ENCODE measurements around the gene HOXC12.

Gene HOXC12

DNA sequence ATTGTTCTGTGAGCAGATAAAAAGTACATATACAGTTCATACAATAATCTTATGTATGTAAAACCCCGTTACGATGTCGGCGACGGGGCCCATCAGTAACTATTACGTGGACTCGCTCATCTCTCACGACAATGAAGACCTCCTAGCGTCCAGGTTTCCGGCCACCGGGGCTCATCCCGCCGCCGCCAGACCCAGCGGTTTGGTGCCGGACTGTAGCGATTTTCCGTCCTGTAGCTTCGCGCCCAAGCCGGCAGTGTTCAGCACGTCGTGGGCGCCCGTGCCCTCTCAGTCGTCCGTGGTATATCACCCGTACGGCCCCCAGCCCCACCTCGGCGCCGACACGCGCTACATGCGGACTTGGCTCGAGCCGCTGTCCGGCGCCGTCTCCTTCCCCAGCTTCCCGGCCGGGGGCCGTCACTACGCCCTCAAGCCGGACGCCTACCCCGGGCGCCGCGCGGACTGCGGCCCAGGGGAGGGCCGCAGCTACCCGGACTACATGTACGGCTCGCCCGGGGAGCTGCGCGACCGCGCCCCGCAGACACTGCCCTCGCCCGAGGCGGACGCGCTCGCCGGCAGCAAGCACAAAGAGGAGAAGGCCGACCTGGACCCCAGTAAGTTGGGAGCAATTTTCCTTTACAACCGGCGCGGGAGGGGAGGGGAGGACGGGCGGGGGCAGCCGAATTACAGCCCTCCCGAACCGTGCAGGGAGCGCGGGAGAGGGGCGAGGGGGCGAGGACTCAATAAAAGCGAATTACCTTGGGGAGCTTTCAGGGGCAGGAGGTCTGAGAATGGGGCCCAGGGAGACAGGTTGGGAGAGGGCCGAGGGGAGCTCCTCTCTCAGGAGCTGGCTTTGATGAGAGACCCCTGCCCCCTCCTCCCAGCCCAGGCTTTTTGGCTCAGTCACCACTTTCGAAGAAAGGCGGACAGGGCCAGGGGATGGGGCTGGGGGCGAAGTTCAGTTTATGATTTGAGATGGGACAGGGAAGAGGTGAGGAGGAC, 45.7 kb downstream of the HOXC12 start, which contains the start of gene HOXC9:
TSS of gene HOXC9 (plus strand) at position 46 of the 999 bp plus-strand sequence. CDS start at position 74, 28 bp downstream.
- H2AFZ ChIP-seq (ENCODE audit: low read depth, low read length): no peak within 1 kb of the TSS
- no peak within 1 kb of the TSS for H3K4me3 ChIP-seq (ENCODE audit: low read length)

GRCh38 chr12:54001283-54002187, 46.8 kb downstream of the HOXC12 start:
- Histone ChIP-seq H3K9me3 (ENCODE audit: insufficient read depth, low read length) (no peaks in the 10 kb centered on the region), H3K36me3 (replicated peaks; ENCODE audit: low read depth, low read length) (no peaks in the 10 kb centered on the region), H3K4me3 (ENCODE audit: low read length) (no peak overlapping the region), H3K4me2 (ENCODE audit: low read length) (no peak overlapping the region), H3K79me2 (ENCODE audit: low read length) (no peaks in the 10 kb centered on the region), H3K9ac (ENCODE audit: low read length) (no peak overlapping the region), H4K20me1 (ENCODE audit: insufficient read depth, low read length) (no peaks in the 10 kb centered on the region), H3K4me1 (ENCODE audit: low read length) (peaks cover 22% of the 10 kb centered on the region), H3K27me3 (ENCODE audit: low read depth, low read length) (peaks cover 8% of the 10 kb centered on the region), H2AFZ (ENCODE audit: low read depth, low read length) (no peak overlapping the region), H3K27ac (ENCODE audit: low read length) (no peak overlapping the region)
- TF ChIP-seq CTCF (IDR thresholded peaks at IDR 0.05; ENCODE audit: low read depth, low read length): no peak
- TF ChIP-seq EZH2phosphoT487 (IDR thresholded peaks at IDR 0.05; ENCODE audit: low read depth): no peak

More for the DNA sequence above, 45.7 kb downstream of the HOXC12 start, which contains the start of gene HOXC9:
- Histone ChIP-seq H4K20me1 (ENCODE audit: insufficient read depth, low read length) (no peaks in the 10 kb centered on the region), H3K4me2 (ENCODE audit: low read length) (no peak within 1 kb of the TSS), H3K9me3 (ENCODE audit: insufficient read depth, low read length) (no peaks in the 10 kb centered on the region), H3K27ac (ENCODE audit: low read length) (no peak within 1 kb of the TSS), H3K79me2 (ENCODE audit: low read length) (no peaks in the 10 kb centered on the region), H3K36me3 (replicated peaks; ENCODE audit: low read depth, low read length) (no peaks in the 10 kb centered on the region), H3K27me3 (ENCODE audit: low read depth, low read length) (peaks cover 4% of the 10 kb centered on the region; the same call in 1 of the 2 replicates), H3K4me1 (ENCODE audit: low read length) (peaks cover 16% of the 10 kb centered on the region), H3K9ac (ENCODE audit: low read length) (no peak within 1 kb of the TSS)
- TF ChIP-seq EZH2phosphoT487 (IDR thresholded peaks at IDR 0.05; ENCODE audit: low read depth) (no peak), CTCF (IDR thresholded peaks at IDR 0.05; ENCODE audit: low read depth, low read length) (no peak)

GRCh38 chr12:54002278-54002914, 47.7 kb downstream of the HOXC12 start:
- Histone ChIP-seq H3K27ac (ENCODE audit: low read length) (no peak overlapping the region), H3K36me3 (replicated peaks; ENCODE audit: low read depth, low read length) (no peaks in the 10 kb centered on the region), H3K79me2 (ENCODE audit: low read length) (no peaks in the 10 kb centered on the region), H3K27me3 (ENCODE audit: low read depth, low read length) (peaks cover 17% of the 10 kb centered on the region), H2AFZ (ENCODE audit: low read depth, low read length) (no peak overlapping the region), H3K9ac (ENCODE audit: low read length) (no peak overlapping the region), H3K4me2 (ENCODE audit: low read length) (no peak overlapping the region), H3K9me3 (ENCODE audit: insufficient read depth, low read length) (no peaks in the 10 kb centered on the region), H3K4me1 (ENCODE audit: low read length) (peaks cover 23% of the 10 kb centered on the region), H4K20me1 (ENCODE audit: insufficient read depth, low read length) (no peaks in the 10 kb centered on the region), H3K4me3 (ENCODE audit: low read length) (no peak overlapping the region)
- no peak for TF ChIP-seq EZH2phosphoT487 (IDR thresholded peaks at IDR 0.05; ENCODE audit: low read depth)
- TF ChIP-seq CTCF (IDR thresholded peaks at IDR 0.05; ENCODE audit: low read depth, low read length): no peak

All from OCI-LY3 (cell line).